Stimulated activated naive CD4-positive, alpha-beta T cell treated with Interleukin-2 at 50 U/mL for 16 hours (primary cell): ENCODE measurements around the gene MPP2.
A peak's percentile ranks its signal among the peaks of the same experiment; 100 is the strongest.
"Not testable (repeated sequence)": the region's sequence is repeated elsewhere in the genome, so short reads cannot be mapped to it uniquely, and the experiment has no call there.

Experiments used
- DNase-seq: peaks from one replicate; lab custom pipeline; 2025; lab: John Stamatoyannopoulos, UW

MPP2 gene

DNA sequence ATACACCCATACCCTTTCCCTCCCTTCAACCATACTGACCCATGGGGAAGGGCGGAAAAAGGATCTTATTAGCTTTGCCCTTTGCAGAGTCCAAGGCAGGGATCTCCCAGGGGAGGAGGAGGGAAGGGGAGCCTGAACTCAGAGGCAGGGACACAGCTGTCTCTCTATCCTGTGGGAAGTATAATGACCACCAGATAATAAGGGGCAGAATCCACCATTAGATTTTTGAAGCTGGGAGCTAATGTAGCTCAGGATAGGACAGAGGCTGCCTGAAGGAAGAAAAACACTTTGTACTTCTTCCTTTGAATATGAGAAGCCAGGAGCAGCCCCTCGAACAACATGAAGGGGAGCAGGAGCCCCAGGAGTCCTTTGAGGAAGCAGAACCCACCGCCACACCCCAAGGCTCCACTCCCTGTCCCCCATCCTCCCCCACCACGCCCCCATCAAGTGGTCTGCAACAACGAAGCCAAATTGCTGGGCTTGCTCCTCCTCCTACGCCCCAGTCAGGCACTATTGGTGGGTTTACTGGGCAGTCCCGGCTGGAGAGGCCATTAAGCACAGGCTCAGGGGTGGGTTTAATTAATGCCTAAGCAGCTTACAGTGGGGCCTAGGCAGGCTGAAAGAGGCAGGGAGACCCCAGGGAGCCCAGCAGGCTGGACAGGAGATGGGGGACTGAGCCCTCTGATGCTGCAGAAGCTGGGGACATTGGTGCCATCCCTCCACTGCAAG lies 5.3 kb downstream of the MPP2 start:
- DNase-seq: no peak

GRCh38 chr17:43900858-43901754 lies 6.2 kb downstream of the MPP2 start:
- no peak for DNase-seq

GRCh38 chr17:43900183-43900857 lies 7.0 kb downstream of the MPP2 start:
- peak; percentile 76 for DNase-seq

DNA sequence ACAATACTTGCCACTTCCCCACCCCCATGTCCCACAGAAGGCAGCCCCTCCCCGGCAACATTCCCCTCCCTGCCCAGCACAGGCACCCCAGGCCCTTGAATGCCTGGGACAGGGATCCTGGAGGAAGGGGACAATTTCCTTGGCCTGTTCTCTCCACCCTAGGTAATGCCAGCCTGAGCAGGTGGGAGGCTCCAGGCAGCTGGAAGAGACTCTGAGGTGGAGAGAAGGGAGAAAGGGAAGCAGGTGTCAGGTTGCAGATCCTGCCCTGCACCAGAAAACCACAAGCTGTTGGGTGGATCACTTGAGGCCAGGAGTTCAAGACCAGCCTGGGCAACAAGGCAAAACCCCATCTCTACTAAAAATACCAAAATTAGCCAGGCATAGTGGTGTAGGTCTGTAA lies 8.9 kb downstream of the MPP2 start:
- DNase-seq: no peak

DNA sequence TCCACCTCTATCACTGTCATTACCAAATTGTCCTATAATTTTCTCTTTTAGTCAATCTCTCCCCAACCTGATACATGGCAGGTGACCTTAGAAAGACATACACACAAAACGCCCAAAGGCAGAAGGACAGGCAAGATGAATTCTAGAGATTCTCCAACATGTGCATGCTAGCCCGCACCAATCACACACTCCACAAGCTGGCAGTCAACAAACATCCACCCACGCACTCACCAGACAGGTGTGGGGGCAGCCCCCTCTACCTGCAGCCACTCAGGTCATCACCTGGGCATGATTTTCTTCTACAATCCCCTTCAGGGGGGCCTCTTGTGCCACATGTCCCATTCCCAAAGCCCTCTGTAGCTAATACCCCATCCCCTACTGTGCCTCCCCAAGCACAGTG lies 9.5 kb downstream of the MPP2 start:
- no peak for DNase-seq

GRCh38 chr17:43894494-43894893 lies 12.8 kb downstream of the MPP2 start:
- not testable (repeated sequence) for DNase-seq

- DNase-seq: no peak
These were observed 14.7 kb downstream of the MPP2 start for GRCh38 chr17:43892647-43892952.

DNA sequence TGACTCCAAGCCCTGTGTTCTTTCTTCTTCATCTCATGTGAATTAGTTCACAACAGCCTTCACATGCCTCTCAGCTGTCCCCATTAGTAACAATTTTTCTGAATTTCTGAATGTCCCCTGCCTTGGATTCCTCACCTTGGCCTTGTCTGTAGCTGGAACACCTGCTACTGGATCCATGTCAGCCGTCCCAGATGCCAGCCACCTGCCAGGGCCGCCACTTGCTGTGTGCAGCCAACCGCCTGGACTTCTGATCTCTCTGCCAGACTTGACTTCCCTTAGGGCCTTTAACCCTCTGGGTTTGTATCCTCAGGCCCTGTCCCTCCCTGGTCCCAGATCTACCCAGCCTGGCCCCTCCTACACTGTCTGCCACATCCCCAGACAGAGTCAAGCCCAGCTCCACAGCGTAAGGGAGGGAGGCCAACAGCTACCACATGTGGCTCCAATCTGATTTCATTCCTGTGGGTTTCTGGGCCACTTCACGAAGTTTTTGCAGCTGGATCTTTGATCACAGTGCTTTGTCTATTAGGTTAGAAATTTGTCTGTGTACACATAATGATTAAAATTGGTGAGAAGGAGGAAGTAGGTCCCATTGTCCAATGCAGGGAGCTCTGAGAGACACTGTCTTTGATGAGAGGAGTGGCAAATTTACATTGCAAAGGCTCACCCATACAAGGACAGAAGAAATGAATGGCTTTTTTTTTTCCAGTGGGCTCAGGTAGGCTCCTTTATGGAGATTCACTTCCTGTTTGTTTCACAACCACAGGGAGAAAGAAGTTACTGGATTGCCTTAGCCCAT lies 15.3 kb downstream of the MPP2 start:
- no peak for DNase-seq

GRCh38 chr17:43890240-43890639 lies 17.1 kb downstream of the MPP2 start:
- no peak for DNase-seq

DNA sequence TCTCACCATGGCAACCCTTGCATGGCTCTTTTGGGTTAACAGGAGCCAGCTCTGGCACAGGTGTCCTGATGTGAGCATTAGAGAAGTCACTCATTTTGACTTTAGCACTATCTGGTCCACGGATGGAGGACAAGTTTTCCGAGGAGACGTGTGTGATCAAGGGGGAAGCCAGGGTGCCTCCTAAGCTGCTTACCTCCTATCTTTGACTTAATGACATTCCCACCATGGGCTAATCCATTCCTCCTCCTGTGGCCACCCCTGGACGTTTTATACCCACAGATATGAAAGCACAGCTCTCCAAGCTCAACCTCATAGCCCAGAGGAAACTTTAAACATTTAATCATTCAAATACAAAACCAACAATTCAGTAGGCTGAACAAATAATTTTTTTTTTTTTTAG lies 18.8 kb downstream of the MPP2 start:
- DNase-seq: no peak

DNA sequence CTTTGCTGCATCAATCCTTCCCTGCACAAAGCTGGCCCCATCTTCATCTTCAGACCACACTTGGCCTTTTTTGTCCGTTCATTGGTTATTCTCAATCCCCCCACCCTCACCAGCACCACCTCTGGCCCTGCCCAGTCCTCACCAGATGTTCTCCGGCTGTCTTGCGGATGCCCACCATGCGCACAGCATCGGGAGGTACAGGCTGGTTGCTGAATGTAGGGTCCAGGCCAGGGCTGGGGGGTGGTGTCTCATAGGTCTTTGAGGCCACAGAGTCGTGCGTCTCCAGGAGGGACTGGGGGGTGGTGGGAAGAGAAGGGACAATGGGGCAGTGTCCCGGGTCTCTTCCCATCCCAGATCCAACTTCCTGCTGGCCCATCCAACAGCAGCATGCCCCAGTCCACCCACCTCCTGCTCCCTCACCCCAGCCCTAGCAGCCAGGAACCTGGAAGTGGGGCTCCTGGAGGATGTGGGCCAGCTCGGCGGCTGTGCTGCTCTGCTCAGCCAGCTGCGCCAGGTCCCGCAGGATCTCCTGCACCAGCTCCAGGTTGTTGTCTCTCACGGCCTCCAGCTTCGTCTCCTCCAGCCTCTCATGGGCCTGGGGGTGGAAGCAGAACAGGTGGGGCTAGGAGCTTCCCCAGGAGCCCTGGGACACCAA lies 24.4 kb downstream of the MPP2 start:
- no peak for DNase-seq

GRCh38 chr17:43881758-43882505 lies 25.4 kb downstream of the MPP2 start:
- DNase-seq: no peak

DNA sequence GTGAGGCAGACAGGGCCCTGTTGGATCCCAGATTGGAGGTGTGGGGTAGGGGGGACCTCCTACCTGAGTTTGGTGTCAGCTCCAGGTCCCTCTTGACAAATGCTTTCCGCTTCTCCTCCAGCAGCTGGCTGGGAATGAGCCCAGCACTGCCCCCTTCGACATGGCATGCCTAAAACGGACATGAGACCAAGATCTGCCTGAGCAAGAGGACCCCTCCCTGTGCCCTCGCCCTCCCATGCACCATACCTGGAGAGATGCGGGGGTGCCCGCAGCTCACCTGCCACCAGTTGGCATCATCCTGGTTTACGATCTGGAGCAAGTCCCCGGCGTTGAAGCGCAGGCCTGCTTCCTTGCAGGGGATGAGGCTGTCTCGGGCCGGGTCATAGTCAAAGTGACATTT lies 26.2 kb downstream of the MPP2 start:
- DNase-seq: no peak

DNA sequence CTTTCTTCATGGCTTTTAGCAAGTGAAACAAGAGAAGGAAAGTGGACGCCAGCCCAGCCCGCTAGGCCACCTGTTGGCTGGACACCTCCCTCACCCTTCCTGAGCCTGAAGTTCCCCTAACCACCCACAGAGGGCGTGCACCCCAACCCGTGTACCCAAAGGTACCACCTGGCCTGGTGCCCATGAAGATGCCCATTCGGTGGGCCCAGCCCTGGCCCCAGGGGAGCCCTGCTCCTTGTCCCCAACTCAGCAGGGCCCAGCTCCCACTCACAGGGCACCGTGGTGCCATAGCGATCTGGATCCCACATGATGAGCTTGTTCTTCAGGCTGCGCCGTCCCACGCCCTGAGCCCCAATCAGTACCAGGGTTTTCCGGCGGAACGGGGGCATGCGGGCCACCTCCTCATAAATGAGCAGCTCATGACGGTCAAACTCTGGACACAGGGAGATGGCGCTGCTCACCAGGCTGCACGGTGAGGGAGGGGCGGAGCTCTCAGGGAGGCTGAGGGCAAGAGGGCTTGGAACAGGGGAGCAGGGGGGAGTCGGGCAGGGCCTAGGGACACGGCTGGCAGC lies 26.8 kb downstream of the MPP2 start:
- DNase-seq: peak; percentile 22

- no peak for DNase-seq
These were observed 27.5 kb downstream of the MPP2 start for GRCh38 chr17:43879723-43880419.

DNA sequence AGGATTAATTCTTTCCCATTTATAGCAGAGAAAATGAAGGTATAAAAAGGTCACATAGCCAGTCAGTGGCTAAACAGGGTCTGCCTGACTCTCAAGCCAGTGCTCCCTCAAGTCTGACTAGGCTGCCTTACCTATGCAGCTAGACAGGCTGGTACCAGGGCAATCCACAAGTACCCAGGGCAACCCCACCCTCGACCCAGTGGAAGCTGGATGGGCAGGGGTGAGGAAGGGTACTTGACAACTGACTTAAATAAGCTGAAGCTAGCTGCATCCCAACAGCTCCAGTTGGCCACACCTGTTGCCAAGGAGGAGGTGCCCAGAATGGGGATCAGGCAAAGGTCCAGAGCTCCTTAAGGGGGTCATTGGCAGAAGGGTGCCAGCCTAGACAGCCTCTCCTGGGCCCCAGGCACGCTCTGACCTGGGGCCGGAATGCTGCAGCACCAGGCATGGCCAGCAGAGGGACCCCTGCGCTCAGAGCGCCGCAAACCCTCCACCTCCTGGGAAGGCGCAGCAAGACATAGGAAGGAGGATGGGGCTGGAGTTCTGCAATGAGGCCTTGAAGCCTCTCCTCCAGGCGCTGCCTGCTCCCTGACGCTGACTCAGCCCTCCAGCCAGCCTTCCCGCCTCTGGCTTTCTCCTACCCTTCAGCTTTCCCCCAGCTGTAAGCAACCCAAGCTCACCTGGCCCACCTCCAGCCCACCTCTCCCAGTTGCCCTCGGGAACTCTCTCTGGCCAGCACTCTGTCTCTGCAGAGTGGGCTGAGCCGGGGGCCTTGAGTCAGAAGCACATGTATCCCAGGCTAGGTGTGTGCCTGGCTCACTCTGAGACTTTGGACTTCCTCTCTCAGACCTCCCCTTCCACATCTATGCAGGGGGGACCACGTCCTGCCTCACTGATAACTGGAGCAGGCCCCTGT lies 28.8 kb downstream of the MPP2 start:
- peak; percentile 45 for DNase-seq

DNA sequence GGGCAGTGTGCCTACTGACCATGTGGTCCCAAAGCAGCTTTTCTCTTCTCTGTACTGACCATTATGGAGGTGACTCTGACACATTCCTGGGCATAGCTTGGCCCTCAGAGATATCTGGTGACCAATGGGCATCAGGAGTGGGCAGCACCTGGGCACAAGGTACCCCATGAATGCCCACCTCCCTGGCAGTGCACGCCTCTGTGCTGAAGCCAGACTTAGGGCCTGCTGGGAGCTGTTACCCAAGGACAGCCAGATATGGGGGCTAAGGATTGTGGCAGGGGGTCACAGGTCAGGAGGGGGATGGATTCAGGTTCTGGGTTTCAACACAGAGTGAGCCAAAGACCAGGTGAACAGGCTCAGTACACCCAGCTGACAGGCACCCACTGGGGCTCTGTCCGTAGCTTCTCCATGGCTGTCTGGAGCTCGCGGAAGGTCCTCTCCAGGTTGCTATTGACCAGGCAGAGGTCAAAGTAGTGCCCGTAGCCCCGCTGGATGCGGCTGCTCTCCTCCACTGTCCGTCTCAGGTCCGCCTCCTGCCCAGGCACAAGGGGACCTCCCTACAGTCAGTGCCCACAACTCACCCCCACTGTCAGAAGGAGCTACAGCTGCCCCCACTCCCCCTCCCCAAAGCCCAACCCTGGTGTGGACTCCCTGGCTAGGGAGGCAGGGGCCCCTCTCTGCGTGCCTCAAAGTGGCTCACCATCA lies 29.7 kb downstream of the MPP2 start:
- no peak for DNase-seq

- DNase-seq: no peak
These were observed 30.3 kb downstream of the MPP2 start for GRCh38 chr17:43877031-43877430.
